GM19025 (cell line): ENCODE data around the gene HMX1.

ENCODE experiments used
- ATAC-seq: cut with Tn5 transposase; IDR thresholded peaks from one replicate; pipeline ENCODE4 v1.9.1; 2021; ENCODE audit warnings: mild to moderate bottlenecking, low read depth, moderate library complexity; ENCODE audit not compliant: unreplicated experiment

The HMX1 gene

DNA sequence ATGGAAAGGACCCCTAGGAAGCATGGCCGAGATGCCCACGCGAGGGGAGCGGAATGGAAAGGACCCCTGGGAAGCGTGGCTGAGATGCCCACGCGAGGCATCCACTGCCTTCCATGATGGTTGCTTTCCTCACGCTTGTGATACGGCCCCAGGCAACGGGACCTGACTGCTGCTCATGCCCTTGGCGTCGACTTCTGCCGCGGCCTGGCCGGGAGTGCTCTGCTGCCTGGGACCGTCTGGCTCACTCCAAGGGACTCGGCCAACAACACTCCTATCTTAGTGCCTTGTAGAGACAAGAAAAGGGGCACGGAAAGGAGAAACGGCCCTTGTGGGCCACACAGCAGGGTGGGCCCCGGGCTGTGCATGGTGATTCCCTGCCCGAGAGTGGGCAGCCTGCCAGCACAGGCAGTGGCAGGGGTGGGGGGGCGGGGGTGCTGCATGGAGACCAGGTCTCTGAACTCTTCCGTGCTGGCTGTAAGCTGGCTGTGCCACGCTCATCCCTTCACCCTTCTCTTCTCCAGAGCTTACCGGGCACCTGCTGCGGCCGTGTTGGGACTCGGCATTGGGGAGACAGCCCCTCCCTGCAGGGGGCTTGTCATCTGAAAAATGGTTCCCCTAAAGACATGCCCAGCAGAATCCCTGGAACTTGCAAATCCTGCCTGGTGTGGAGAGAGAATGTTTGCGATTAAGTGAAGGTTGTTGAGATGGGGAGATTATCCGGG, 38.6 kb upstream of the HMX1 start:
- ATAC-seq, result no peak

GRCh38 chr4:8909548-8909947, 37.9 kb upstream of the HMX1 start:
- ATAC-seq, result no peak

GRCh38 chr4:8908206-8908893, 36.7 kb upstream of the HMX1 start:
- no peak for ATAC-seq

- no peak for ATAC-seq
These were observed 36.1 kb upstream of the HMX1 start for GRCh38 chr4:8907596-8908205.

DNA sequence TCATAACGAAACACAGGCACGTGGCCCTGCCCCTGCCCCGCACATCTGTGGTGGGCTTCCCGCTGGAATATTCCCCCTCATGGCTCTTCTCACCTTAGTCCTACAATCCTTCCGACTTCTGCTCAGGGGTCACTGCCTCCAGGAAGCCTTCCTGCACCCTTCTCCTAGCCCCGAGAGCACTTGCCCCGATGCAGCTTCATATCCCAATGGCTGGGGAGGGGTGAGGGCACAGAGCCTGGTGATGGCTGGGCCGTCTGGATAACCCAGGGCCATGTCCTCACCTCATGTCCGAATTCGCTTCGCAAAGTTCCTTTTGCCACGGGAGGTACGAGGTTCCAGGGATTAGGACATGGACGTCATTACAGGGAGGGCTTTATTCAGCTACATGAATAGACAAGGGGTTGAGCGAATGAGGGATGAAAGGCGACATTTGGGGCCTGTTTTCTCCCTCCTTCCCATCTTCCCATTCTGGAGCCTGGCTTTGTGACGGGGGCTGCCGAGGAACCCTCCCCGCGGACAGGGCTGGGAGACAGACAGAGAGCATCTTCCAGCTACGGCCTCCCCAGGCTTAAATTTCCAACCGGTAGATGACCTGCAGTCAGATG, 35.5 kb upstream of the HMX1 start:
- no peak for ATAC-seq

- no peak for ATAC-seq
These were observed 35.0 kb upstream of the HMX1 start for GRCh38 chr4:8906668-8906970.

DNA sequence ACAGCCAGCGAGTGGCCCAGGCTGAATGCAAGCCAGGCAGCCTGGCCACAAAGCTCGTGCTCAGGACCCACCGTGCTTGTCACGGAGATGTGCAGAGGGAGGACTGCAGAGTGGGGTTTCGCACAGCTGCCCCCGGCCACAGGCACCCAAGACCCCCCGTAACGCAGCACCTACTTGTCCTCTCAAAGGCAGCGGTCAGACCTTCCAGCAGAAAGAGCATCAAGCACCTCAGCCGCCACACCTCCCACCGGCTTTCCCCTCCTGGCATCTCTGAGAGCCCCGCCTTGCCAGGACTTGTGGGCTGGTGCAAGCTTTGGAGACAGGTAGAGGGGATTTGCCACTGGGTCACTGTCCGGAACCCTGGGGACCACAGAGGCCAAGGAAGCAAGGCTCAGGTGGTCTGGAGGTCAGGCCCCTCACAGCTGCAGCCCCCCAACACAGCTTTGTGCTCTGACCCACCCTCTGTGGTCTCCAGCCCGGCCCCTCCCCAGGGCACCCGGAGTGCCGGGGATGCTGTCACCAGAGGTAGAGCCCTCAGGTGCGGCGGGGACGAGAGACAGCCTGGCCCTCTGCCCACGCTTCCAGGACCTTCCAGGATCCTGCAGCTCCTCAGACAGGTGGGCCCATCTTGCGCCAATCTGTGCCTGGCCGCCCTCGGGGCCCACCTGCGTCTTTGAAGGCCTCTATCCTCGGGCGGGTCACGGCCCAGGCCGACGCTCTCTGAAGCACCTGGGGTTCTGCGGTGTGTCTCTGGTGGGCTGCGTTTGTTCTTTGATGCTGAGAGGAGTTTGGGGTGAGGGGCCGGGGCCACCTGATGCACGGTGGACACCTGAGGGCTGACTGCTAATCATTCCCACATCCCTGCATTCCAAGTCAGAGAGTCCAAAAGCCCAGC, 34.4 kb upstream of the HMX1 start:
- no peak for ATAC-seq

- no peak for ATAC-seq
These were observed 33.7 kb upstream of the HMX1 start for GRCh38 chr4:8905226-8905772.

- no peak for ATAC-seq
These were observed 33.0 kb upstream of the HMX1 start for GRCh38 chr4:8904666-8905065.

DNA sequence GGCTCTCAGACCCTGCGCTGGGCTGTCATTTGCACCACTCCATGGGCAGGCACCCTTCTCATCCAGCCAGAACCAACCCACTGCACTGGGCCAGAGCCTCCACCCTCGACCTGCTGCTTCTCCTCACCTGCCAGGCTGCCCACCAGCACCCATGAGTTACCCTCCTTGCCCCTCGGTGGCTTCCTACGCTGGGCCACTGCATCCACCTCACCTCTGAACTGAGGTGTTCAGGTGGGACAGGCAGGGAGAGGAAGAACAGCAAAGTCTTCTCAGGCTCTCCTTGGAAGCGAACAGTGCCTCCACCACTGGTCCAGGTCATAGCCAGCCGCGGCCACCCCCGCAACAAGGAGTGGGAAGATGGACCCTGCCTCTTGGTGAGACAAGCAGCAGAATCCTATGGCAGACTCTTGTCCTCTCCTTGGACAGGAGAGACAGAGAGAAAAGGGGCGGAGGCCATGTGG, 32.4 kb upstream of the HMX1 start:
- no peak for ATAC-seq

GRCh38 chr4:8901335-8901734, 29.7 kb upstream of the HMX1 start:
- ATAC-seq, result no peak

GRCh38 chr4:8900588-8900987, 28.9 kb upstream of the HMX1 start:
- no peak for ATAC-seq

DNA sequence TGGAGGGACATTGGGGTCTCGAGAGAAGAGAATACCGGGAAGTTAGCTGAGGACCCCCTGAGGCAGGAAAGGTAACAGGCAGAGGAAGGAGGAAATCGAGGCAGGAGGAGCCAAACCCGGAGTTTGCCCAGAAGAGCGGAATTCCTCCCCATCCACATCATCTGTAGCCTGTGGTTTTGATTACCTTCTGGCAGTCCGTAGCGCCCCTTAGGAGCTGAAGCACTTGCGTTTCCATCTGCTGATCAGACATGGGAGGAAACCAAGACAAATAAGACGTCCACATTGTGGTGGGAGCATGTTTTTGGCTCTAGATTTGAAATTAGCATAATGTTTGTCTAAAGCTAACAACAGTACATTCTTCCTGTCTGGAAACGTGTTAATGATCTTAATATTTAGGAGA, 26.8 kb upstream of the HMX1 start:
- ATAC-seq, result no peak

DNA sequence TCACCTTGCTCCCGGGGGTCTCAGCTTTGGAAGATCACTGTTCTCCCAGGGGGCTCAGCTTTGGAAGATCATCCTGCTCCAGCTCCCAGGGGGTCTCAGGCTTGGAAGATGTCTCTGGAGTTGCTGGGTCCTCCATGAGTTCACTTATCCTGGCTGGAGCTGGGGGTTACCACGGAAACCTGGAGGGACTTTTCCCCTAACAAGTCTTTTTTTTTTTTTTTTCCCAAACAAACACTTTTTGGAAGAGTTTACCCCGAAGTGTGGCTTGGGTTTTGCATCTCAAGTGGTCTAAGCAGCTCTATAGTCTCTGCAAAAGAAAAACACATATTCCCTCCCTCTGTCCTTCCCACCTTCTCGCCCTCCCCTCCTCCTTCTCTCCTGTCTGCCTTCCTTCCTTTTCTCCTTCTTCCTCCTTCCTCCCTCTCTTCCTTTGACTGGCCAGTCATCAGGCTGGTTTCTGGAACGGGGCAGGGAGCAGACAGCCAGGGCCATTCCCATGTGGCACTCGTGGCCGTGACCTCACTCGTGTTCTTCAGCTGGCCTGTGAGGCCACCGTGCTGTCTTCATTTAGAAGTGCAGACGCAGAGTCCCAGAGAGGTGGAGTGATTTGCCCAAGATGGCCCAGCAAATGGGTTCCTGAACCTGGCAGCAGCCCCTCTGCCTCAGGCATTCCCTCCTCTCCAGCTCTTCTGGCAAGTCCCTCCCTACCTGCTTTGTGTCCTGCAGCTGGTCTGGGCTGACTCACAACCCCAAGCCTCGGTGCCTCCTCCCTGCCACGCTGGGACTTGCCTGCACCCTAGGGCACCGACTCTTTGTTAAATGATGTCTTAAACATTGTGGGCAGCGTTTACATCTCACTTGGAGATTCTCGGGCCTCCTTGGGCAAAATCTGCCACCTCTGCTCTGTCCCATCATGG, 25.9 kb upstream of the HMX1 start:
- no peak for ATAC-seq

- ATAC-seq, result no peak
These were observed 24.9 kb upstream of the HMX1 start for GRCh38 chr4:8896506-8896905.

DNA sequence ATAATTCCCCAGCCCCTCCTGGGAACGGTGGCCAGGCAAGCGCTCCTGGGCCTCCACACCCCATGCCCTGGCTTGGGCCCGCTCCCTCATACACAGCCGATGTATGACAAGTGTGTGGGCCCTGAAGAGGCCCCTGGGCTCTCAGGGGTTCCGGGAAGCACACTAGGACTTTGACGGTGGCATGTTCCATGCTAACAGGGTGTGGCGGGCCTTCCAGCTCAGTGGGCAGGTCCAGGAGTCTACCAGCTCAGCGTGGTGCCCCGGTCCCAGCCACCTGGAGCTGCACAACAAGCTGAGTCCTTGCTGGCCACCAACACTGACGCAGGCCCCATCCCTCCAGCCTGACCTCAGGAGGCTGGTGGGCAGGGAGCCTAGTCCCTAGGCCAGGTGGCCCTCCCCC, 24.4 kb upstream of the HMX1 start:
- no peak for ATAC-seq

GRCh38 chr4:8895295-8895694, 23.7 kb upstream of the HMX1 start:
- ATAC-seq, result no peak

- ATAC-seq, result no peak
These were observed 22.8 kb upstream of the HMX1 start for GRCh38 chr4:8894424-8894816.
